IMR-90 (cell line): ENCODE results near the gene ACSS1. TPM values are rescaled to one million over a fixed set of nuclear protein-coding genes. Genes with fewer than 3 reads are reported as not detected.

Source experiments
- ATAC-seq: fragments of 200-7000 bp; cut with Tn5 transposase; 2 replicates; pipeline ENCODE4 v1.9.1; 2020; ENCODE audit warnings: low read depth, mild to moderate bottlenecking, moderate library complexity
- BruUV-seq: library from RNA; stranded (reverse); fragments of 400-500 nt; replicated peaks from 2 replicates; lab custom pipeline; 2021; lab: Mats Ljungman, UMichigan
- CTCF ChIA-PET: fragments of 300-600 bp; formaldehyde crosslinking; extraction: SDS; loops from one replicate; lab custom pipeline; 2021; ENCODE audit warnings: antibody characterized with exemption; lab: Yijun Ruan, JAX
- POLR2A ChIA-PET: fragments of 300-600 bp; sonication (Branson Sonifier 250); formaldehyde crosslinking; loops from one replicate; lab custom pipeline; 2022; ENCODE audit warnings: antibody characterized with exemption; ENCODE audit not compliant: unreplicated experiment; lab: Charles Lee
- DNase-seq: peaks from one replicate; pipeline ENCODE4 v3.0.0; 2013
- H2AFZ ChIP-seq: replicated peaks from 2 replicates; pipeline ENCODE3; 2013; ENCODE audit warnings: low read length, mild to moderate bottlenecking; ENCODE audit not compliant: poor library complexity
- H2AK5ac ChIP-seq: 2 replicates; pipeline ENCODE4 v1.6.1; 2013; ENCODE audit warnings: low read depth, low read length, inconsistent platforms
- H2AK9ac ChIP-seq: replicated peaks from 2 replicates; pipeline ENCODE3; 2013; ENCODE audit warnings: mild to moderate bottlenecking, low read depth, low read length, moderate library complexity; ENCODE audit not compliant: poor library complexity
- H2BK120ac ChIP-seq: 2 replicates; pipeline ENCODE4 v1.6.1; 2013; ENCODE audit warnings: low read depth, low read length, inconsistent platforms
- H2BK15ac ChIP-seq: 3 replicates; pipeline ENCODE4 v1.6.1; 2013; ENCODE audit warnings: low read depth, low read length, inconsistent platforms
- H2BK20ac ChIP-seq: 2 replicates; pipeline ENCODE4 v1.6.1; 2013; ENCODE audit warnings: low read depth, mild to moderate bottlenecking, inconsistent platforms, low read length, moderate library complexity
- H2BK5ac ChIP-seq: 2 replicates; pipeline ENCODE4 v1.6.1; 2013; ENCODE audit warnings: mild to moderate bottlenecking, low read depth, low read length, inconsistent platforms; ENCODE audit not compliant: poor library complexity, severe bottlenecking
- H3K14ac ChIP-seq: replicated peaks from 2 replicates; pipeline ENCODE4 v1.6.1; 2013; ENCODE audit warnings: low read depth, low read length, inconsistent platforms
- H3K18ac ChIP-seq: 2 replicates; pipeline ENCODE4 v1.6.1; 2013; ENCODE audit warnings: low read depth, low read length, control low read depth
- H3K23ac ChIP-seq: 2 replicates; pipeline ENCODE4 v1.6.1; 2013; ENCODE audit warnings: low read depth, low read length, inconsistent platforms
- H3K27ac ChIP-seq: 2 replicates; pipeline ENCODE4 v1.5.1; 2013; ENCODE audit warnings: mild to moderate bottlenecking, control low read depth, low read length; ENCODE audit not compliant: insufficient read depth
- H3K27me3 ChIP-seq: 2 replicates; pipeline ENCODE4 v1.6.1; 2013; ENCODE audit warnings: low read length; ENCODE audit not compliant: control insufficient read depth, insufficient read depth
- H3K36me3 ChIP-seq: 2 replicates; pipeline ENCODE4 v1.6.1; 2013; ENCODE audit warnings: low read length, mixed read lengths; ENCODE audit not compliant: control insufficient read depth, insufficient read depth
- H3K4ac ChIP-seq: 2 replicates; pipeline ENCODE4 v1.6.1; 2013; ENCODE audit warnings: low read depth, low read length, inconsistent platforms
- H3K4me1 ChIP-seq: 2 replicates; pipeline ENCODE4 v1.6.1; 2013; ENCODE audit warnings: low read length, mixed read lengths; ENCODE audit not compliant: control insufficient read depth, insufficient read depth
- H3K4me2 ChIP-seq: 2 replicates; pipeline ENCODE4 v1.6.1; 2013; ENCODE audit warnings: low read depth, mild to moderate bottlenecking, control low read depth, low read length, moderate library complexity
- H3K4me3 ChIP-seq: 2 replicates; pipeline ENCODE4 v1.5.1; 2013; ENCODE audit warnings: low read depth, mild to moderate bottlenecking, control low read depth, low read length, moderate library complexity; ENCODE audit not compliant: insufficient read depth
- H3K56ac ChIP-seq: 2 replicates; pipeline ENCODE4 v1.6.1; 2013; ENCODE audit warnings: low read length, inconsistent platforms; ENCODE audit not compliant: insufficient read depth; ENCODE audit errors: extremely low read depth
- H3K79me1 ChIP-seq, 2 experiments: 2 replicates each; pipeline ENCODE4 v1.6.1; 2013; ENCODE audit warnings: low read length in 2 of 2, inconsistent platforms in 1 of 2, low read depth in 1 of 2
- H3K9ac ChIP-seq: 2 replicates; pipeline ENCODE4 v1.6.1; 2013; ENCODE audit warnings: low read depth, low read length, control low read depth
- H3K9me1 ChIP-seq: 2 replicates; pipeline ENCODE4 v1.6.1; 2013; ENCODE audit warnings: low read length, inconsistent platforms; ENCODE audit not compliant: insufficient read depth
- H3K9me3 ChIP-seq: 2 replicates; pipeline ENCODE4 v1.6.1; 2013; ENCODE audit warnings: low read length; ENCODE audit not compliant: control insufficient read depth, insufficient read depth
- H4K20me1 ChIP-seq: 2 replicates; pipeline ENCODE4 v1.6.1; 2013; ENCODE audit warnings: low read length, inconsistent platforms; ENCODE audit not compliant: insufficient read depth
- H4K5ac ChIP-seq: 2 replicates; pipeline ENCODE4 v1.6.1; 2013; ENCODE audit warnings: mild to moderate bottlenecking, low read depth, low read length, control low read depth
- H4K8ac ChIP-seq, 2 experiments: 2 replicates each; pipeline ENCODE4 v1.6.1; 2013; ENCODE audit warnings: low read depth in 2 of 2, low read length in 2 of 2, control low read depth in 1 of 2, inconsistent platforms in 1 of 2
- H4K91ac ChIP-seq: 2 replicates; pipeline ENCODE4 v1.6.1; 2013; ENCODE audit warnings: low read depth, low read length, inconsistent platforms; ENCODE audit not compliant: insufficient read depth
- CTCF ChIP-seq: conservative IDR thresholded peaks from 2 replicates; pipeline ENCODE4 v1.5.1; 2012; ENCODE audit warnings: mild to moderate bottlenecking, low read depth, low read length, improper control_type of control experiment
- ELK1 ChIP-seq: fragments of 150-350 bp; IDR thresholded peaks from 2 replicates; pipeline ENCODE4 v1.6.1; 2016; ENCODE audit warnings: low read depth, mild to moderate bottlenecking, low read length, moderate library complexity, borderline replicate concordance
- NFE2L2 ChIP-seq: fragments of 150-350 bp; IDR thresholded peaks from 2 replicates; pipeline ENCODE4 v1.6.1; 2016; ENCODE audit warnings: low read depth, mild to moderate bottlenecking, low read length
- RAD21 ChIP-seq: IDR thresholded peaks from 2 replicates; pipeline ENCODE4 v1.6.1; 2012; ENCODE audit warnings: low read length, improper control_type of control experiment
- RCOR1 ChIP-seq: IDR thresholded peaks from 2 replicates; pipeline ENCODE4 v1.6.1; 2012; ENCODE audit warnings: mild to moderate bottlenecking, low read length, improper control_type of control experiment; ENCODE audit not compliant: insufficient replicate concordance
- WGBS, 2 experiments: methylation state at CpG; one replicate each; pipeline versions ENCODE4 v1.1.5 to v1.1.7; 2013; ENCODE audit warnings: missing lambda C conversion rate in 2 of 2; ENCODE audit not compliant: insufficient read length in 1 of 2; ENCODE audit errors: extremely low coverage in 2 of 2; 5-methylcytosine and 5-hydroxymethylcytosine counted together
- dilution Hi-C: fragments of 300-500 bp; cut with HindIII; formaldehyde crosslinking; loops from one replicate; pipeline ENCODE4 v1.14.3; 2018; ENCODE audit warnings: low sequenced_read_pairs; ENCODE audit not compliant: unreplicated experiment
- in situ Hi-C: fragments of 300-500 bp; cut with MboI; formaldehyde crosslinking; loops from 3 replicates; pipeline ENCODE4 v1.14.3; 2019; ENCODE audit warnings: low sequenced_read_pairs, inconsistent platforms, mixed read lengths
- intact Hi-C: fragments of 100-400 bp; cut with micrococcal nuclease; formaldehyde crosslinking; loops from 2 replicates; pipeline ENCODE4 v1.10.0; 2022
- polyA plus RNA-seq, 3 experiments: library from polyadenylated mRNA; depleted of rRNA; stranded (reverse); fragments of >200 nt; gene quantifications; 2 replicates each; pipeline ENCODE4 v1.2.3, GENCODE V29; 2012; ENCODE audit warnings: low replicate concordance in 1 of 3
- total RNA-seq: library from RNA; depleted of rRNA; stranded (reverse); fragments of >200 nt; gene quantifications from 2 replicates; pipeline ENCODE4 v1.2.3, GENCODE V29; 2012

The ACSS1 gene
- total and polyA plus RNA-seq, 2 of the 4 experiments (the other 2 are of a cell fraction), result 0.72 to 1.2 TPM

GRCh38 chr20:25083773-25084625 lies 26.1 kb upstream of the ACSS1 start:
- DNase-seq, result no peak
- no peak for TF ChIP-seq ELK1
- TF ChIP-seq RCOR1, result no peak
- 0 out of 2 replicates have a peak, but pooled peaks have one; percentile 27 for TF ChIP-seq CTCF
- TF ChIP-seq NFE2L2, result no peak
- peak; percentile 7; the same call in 1 of the 2 replicates for TF ChIP-seq RAD21
- in situ Hi-C loops (no loop called here), dilution Hi-C loops (no loop called here), intact Hi-C loops (loop anchor here (5.0 kb wide), 1 partner anchor 313 kb away; no protein-coding TSS in a partner anchor)
- no peak overlapping the region for H3K4me3 ChIP-seq
- H2AFZ ChIP-seq, result peak overlapping the region; percentile 56
- H3K27ac ChIP-seq, result no peak overlapping the region
- H3K27me3 ChIP-seq, result peaks cover 79% of the 10 kb centered on the region
- no peak overlapping the region for H2AK9ac ChIP-seq
- no peaks in the 10 kb centered on the region for H3K9me1 ChIP-seq
- H3K18ac ChIP-seq, result no peak overlapping the region
- no peak overlapping the region for H4K8ac ChIP-seq
- H2BK15ac ChIP-seq, result no peak overlapping the region
- H2BK5ac ChIP-seq, result no peak overlapping the region
- H3K9me3 ChIP-seq, result no peaks in the 10 kb centered on the region
- no peak overlapping the region for H4K5ac ChIP-seq
- no peaks in the 10 kb centered on the region; the same call in 1 of the 2 replicates for H4K20me1 ChIP-seq
- WGBS, 2 experiments, result 3% methylated on average over 34 of the region's 54 CpGs; no CpG with 5 or more reads in 1 of the 2 experiments
- no peak overlapping the region for H2BK20ac ChIP-seq
- no peak overlapping the region for H3K14ac ChIP-seq
- ChIA-PET CTCF (no interaction called here), POLR2A (interaction anchor here (0.7 kb wide), 1 partner anchor 313 kb away, joined by 3 read pairs; no protein-coding TSS in a partner anchor)
- no peaks in the 10 kb centered on the region; the same call in 1 of the 2 replicates for H3K4me1 ChIP-seq
- H2BK120ac ChIP-seq, result no peak overlapping the region
- peak overlapping the region; percentile 60; the same call in 1 of the 2 replicates for H3K4me2 ChIP-seq
- no peaks in the 10 kb centered on the region for H3K36me3 ChIP-seq
- no peak overlapping the region for H2AK5ac ChIP-seq
- H3K23ac ChIP-seq, result no peak overlapping the region
- no peak overlapping the region for H4K91ac ChIP-seq
- no TSS peak for BruUV-seq
- no peak overlapping the region for H3K4ac ChIP-seq
- ATAC-seq, result peak; percentile 40; the same call in 1 of the 2 replicates
- no peaks in the 10 kb centered on the region for H3K79me1 ChIP-seq
- H3K56ac ChIP-seq, result no peak overlapping the region
- no peak overlapping the region for H3K9ac ChIP-seq
